ENCODE data around the gene MAP2K1. TPM values are rescaled to one million over a fixed set of nuclear protein-coding genes. Genes with fewer than 3 reads are reported as not detected.

Gene MAP2K1
- total RNA-seq, 4 donors from 2014 or later: 14.7 to 83.0 (median 40.0) TPM

DNA sequence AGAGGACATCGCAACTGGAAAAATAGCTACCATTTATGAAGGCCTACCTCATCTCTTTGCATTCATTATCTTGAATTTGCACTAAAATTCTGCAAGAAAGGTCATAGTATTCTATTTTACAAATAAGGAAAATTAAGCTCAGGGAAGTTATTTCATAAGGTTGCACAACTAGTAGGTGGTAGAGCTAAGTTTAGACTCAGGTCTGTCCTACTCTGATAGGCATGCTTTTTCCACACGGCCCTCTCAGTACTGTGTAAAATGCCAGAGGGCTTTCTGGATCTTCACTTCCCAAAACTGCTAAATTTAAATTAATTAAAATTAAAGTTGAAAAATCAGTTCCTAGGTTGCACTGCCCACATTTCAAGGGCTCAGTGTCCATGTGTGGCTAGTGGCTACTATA, 18.3 kb downstream of the MAP2K1 start:
- no peaks in the 10 kb centered on the region for H3K36me3 ChIP-seq
- H3K27me3 ChIP-seq: no peaks in the 10 kb centered on the region
- H3K4me1 ChIP-seq: peaks cover 0 to 26% (median 8%) of the 10 kb centered on the region in 4 donors
- no peak overlapping the region for H3K4me3 ChIP-seq
- DNase-seq: no peak
- TF ChIP-seq POLR2A (IDR thresholded peaks at IDR 0.05) (no peak), POLR2AphosphoS5 (IDR thresholded peaks at IDR 0.05) (no peak), EP300 (IDR thresholded peaks at IDR 0.05; ENCODE audit: low read depth) (no peak)
- TF ChIP-seq, protein P1, sequence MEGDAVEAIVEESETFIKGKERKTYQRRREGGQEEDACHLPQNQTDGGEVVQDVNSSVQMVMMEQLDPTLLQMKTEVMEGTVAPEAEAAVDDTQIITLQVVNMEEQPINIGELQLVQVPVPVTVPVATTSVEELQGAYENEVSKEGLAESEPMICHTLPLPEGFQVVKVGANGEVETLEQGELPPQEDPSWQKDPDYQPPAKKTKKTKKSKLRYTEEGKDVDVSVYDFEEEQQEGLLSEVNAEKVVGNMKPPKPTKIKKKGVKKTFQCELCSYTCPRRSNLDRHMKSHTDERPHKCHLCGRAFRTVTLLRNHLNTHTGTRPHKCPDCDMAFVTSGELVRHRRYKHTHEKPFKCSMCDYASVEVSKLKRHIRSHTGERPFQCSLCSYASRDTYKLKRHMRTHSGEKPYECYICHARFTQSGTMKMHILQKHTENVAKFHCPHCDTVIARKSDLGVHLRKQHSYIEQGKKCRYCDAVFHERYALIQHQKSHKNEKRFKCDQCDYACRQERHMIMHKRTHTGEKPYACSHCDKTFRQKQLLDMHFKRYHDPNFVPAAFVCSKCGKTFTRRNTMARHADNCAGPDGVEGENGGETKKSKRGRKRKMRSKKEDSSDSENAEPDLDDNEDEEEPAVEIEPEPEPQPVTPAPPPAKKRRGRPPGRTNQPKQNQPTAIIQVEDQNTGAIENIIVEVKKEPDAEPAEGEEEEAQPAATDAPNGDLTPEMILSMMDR (IDR thresholded peaks at IDR 0.05): no peak
- H3K9me3 ChIP-seq: no peaks in the 10 kb centered on the region
- intact Hi-C loops (cut with DNase I; ENCODE audit: low total_unique reads): no loop called here
- 89 to 93% methylated on average over 2 of the region's 2 CpGs for WGBS, 2 donors (ENCODE audit: low coverage in 1 of 2)
- H3K27ac ChIP-seq: no peak overlapping the region
- in situ Hi-C loops (cut with MboI; ENCODE audit: low pct_ligation_motif_present in 1 of 4, low pct_unique_long_range_greater_than_20kb in 1 of 4, low sequenced_read_pairs in 3 of 4): no loop called here

DNA sequence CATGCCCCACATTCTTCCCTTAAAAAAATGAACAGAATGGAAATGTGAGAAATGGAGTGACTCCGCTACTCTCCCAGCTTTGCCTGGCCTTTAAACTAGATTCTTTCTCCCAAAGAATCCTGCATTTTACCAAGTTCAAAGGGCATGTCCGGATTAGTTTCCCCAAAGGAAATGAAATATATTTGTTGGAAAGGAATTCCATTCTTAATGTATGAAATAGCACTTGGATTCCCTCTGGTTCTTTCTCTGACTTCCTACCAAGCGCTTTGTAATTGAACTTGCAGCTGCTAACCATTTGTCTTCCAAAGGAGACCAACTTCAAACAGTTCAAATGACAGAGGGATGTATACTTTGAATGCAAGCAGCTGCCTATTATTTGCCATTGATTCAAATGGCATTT, 18.9 kb downstream of the MAP2K1 start:
- Histone ChIP-seq H3K27me3 (no peaks in the 10 kb centered on the region), H3K36me3 (no peaks in the 10 kb centered on the region), H3K4me1 (peaks cover 0 to 31% (median 8%) of the 10 kb centered on the region in 4 donors), H3K4me3 (no peak overlapping the region), H3K9me3 (no peaks in the 10 kb centered on the region), H3K27ac (no peak overlapping the region)
- in situ Hi-C loops (cut with MboI; ENCODE audit: low pct_ligation_motif_present in 1 of 4, low pct_unique_long_range_greater_than_20kb in 1 of 4, low sequenced_read_pairs in 3 of 4) (no loop called here), intact Hi-C loops (cut with DNase I; ENCODE audit: low total_unique reads) (no loop called here)
- 78 to 82% methylated on average over 3 of the region's 3 CpGs for WGBS, 2 donors (ENCODE audit: low coverage in 1 of 2)
- DNase-seq: no peak
- TF ChIP-seq, protein P1 (IDR thresholded peaks at IDR 0.05): no peak
- no peak for TF ChIP-seq POLR2A (IDR thresholded peaks at IDR 0.05)
- no peak for TF ChIP-seq EP300 (IDR thresholded peaks at IDR 0.05; ENCODE audit: low read depth)
- no peak for TF ChIP-seq POLR2AphosphoS5 (IDR thresholded peaks at IDR 0.05)

- Histone ChIP-seq H3K9me3 (no peaks in the 10 kb centered on the region), H3K4me1 (peaks cover 0 to 21% (median 4%) of the 10 kb centered on the region in 4 donors), H3K27ac (no peak overlapping the region), H3K36me3 (no peaks in the 10 kb centered on the region), H3K4me3 (no peak overlapping the region), H3K27me3 (no peaks in the 10 kb centered on the region)
- in situ Hi-C loops (cut with MboI; ENCODE audit: low pct_ligation_motif_present in 1 of 4, low pct_unique_long_range_greater_than_20kb in 1 of 4, low sequenced_read_pairs in 3 of 4) (no loop called here), intact Hi-C loops (cut with DNase I; ENCODE audit: low total_unique reads) (no loop called here)
- 90 to 91% methylated on average over 2 to 4 of the region's 4 CpGs for WGBS, 2 donors (ENCODE audit: low coverage in 1 of 2)
- TF ChIP-seq POLR2AphosphoS5 (IDR thresholded peaks at IDR 0.05) (no peak), EP300 (IDR thresholded peaks at IDR 0.05; ENCODE audit: low read depth) (no peak), POLR2A (IDR thresholded peaks at IDR 0.05) (no peak)
- TF ChIP-seq, protein P1 (IDR thresholded peaks at IDR 0.05): no peak
- DNase-seq: no peak
These were observed 21.5 kb downstream of the MAP2K1 start for GRCh38 chr15:66408254-66408653.

GRCh38 chr15:66408675-66409282, 22.1 kb downstream of the MAP2K1 start:
- no peak for DNase-seq
- H3K27ac ChIP-seq: no peak overlapping the region
- TF ChIP-seq, protein P1 (IDR thresholded peaks at IDR 0.05): no peak
- TF ChIP-seq POLR2A (IDR thresholded peaks at IDR 0.05) (no peak), EP300 (IDR thresholded peaks at IDR 0.05; ENCODE audit: low read depth) (no peak), POLR2AphosphoS5 (IDR thresholded peaks at IDR 0.05) (no peak)
- no peaks in the 10 kb centered on the region for H3K9me3 ChIP-seq
- no peaks in the 10 kb centered on the region for H3K27me3 ChIP-seq
- WGBS, 2 donors (ENCODE audit: low coverage in 1 of 2): 81 to 93% methylated on average over 3 to 8 of the region's 8 CpGs
- no peak overlapping the region for H3K4me3 ChIP-seq
- no peaks in the 10 kb centered on the region for H3K36me3 ChIP-seq
- intact Hi-C loops (cut with DNase I; ENCODE audit: low total_unique reads) (no loop called here), in situ Hi-C loops (cut with MboI; ENCODE audit: low pct_ligation_motif_present in 1 of 4, low pct_unique_long_range_greater_than_20kb in 1 of 4, low sequenced_read_pairs in 3 of 4) (no loop called here)
- H3K4me1 ChIP-seq: peaks cover 0 to 19% (median 3%) of the 10 kb centered on the region in 4 donors

Data from transverse colon (tissue), 4 donors.